Neural progenitor cell (in vitro differentiated cells): ENCODE results near the gene PLB1. TPM values are rescaled to one million over a fixed set of nuclear protein-coding genes. Genes with fewer than 3 reads are reported as not detected.

Source experiments
- DNase-seq: peaks from one replicate; pipeline ENCODE4 v3.0.0-alpha.2; 2016; ENCODE audit warnings: low spot score
- H2AFZ ChIP-seq: fragments of 200-600 bp; sonication (generic); replicated peaks from 2 replicates; pipeline ENCODE4 v1.6.1; 2016; ENCODE audit warnings: antibody characterized with exemption
- H3F3A ChIP-seq: fragments of 200-600 bp; sonication (generic); 2 replicates; pipeline ENCODE4 v1.6.1; 2016; ENCODE audit warnings: antibody characterized with exemption, low read depth
- H3K27ac ChIP-seq: fragments of 200-600 bp; sonication (generic); 2 replicates; pipeline ENCODE4 v1.5.1; 2016; ENCODE audit warnings: mild to moderate bottlenecking
- H3K27me3 ChIP-seq: fragments of 200-600 bp; sonication (generic); 2 replicates; pipeline ENCODE4 v1.6.1; 2016; ENCODE audit warnings: mild to moderate bottlenecking, moderate library complexity
- H3K36me3 ChIP-seq: fragments of 200-600 bp; sonication (generic); 2 replicates; pipeline ENCODE4 v1.5.1; 2016
- H3K4me1 ChIP-seq: fragments of 200-600 bp; sonication (generic); 2 replicates; pipeline ENCODE4 v1.6.1; 2016; ENCODE audit warnings: mixed run types
- H3K4me2 ChIP-seq: fragments of 200-600 bp; sonication (generic); 2 replicates; pipeline ENCODE4 v1.6.1; 2016
- H3K4me3 ChIP-seq: fragments of 200-600 bp; sonication (generic); 2 replicates; pipeline ENCODE4 v1.5.1; 2016
- H3K79me2 ChIP-seq: fragments of 200-600 bp; sonication (generic); 2 replicates; pipeline ENCODE4 v1.6.1; 2016; ENCODE audit warnings: low read depth
- H3K9ac ChIP-seq: fragments of 200-600 bp; sonication (generic); 2 replicates; pipeline ENCODE4 v1.6.1; 2016
- H3K9me3 ChIP-seq: fragments of 200-600 bp; sonication (generic); 2 replicates; pipeline ENCODE4 v1.5.1; 2016; ENCODE audit warnings: low read depth
- H4K20me1 ChIP-seq: fragments of 200-600 bp; sonication (generic); 2 replicates; pipeline ENCODE4 v1.6.1; 2016; ENCODE audit warnings: low read depth
- H3K27ac Mint-ChIP-seq: 3 replicates; pipeline ENCODE4 v1.8.0; 2021; ENCODE audit warnings: mixed read lengths
- H3K27me3 Mint-ChIP-seq: 2 replicates; pipeline ENCODE4 v1.8.0; 2022; ENCODE audit warnings: low read depth, mild to moderate bottlenecking, inconsistent platforms, moderate library complexity, mixed read lengths; ENCODE audit not compliant: insufficient read depth
- H3K36me3 Mint-ChIP-seq: 3 replicates; pipeline ENCODE4 v1.8.0; 2021; ENCODE audit warnings: mixed read lengths
- H3K4me1 Mint-ChIP-seq: 3 replicates; pipeline ENCODE4 v1.8.0; 2021; ENCODE audit warnings: mixed read lengths
- H3K4me3 Mint-ChIP-seq: 3 replicates; pipeline ENCODE4 v1.8.0; 2021; ENCODE audit warnings: mild to moderate bottlenecking, moderate library complexity, mixed read lengths
- H3K9me3 Mint-ChIP-seq: 3 replicates; pipeline ENCODE4 v1.8.0; 2020; ENCODE audit warnings: mixed read lengths
- CTCF ChIP-seq: fragments of 200-600 bp; sonication (generic); IDR thresholded peaks from 2 replicates; pipeline ENCODE4 v1.5.1; 2017; ENCODE audit warnings: antibody characterized with exemption, mild to moderate bottlenecking
- EZH2 ChIP-seq: fragments of 200-600 bp; sonication (generic); IDR thresholded peaks from 2 replicates; pipeline ENCODE4 v1.6.1; 2017; ENCODE audit warnings: antibody characterized with exemption, mild to moderate bottlenecking, moderate library complexity
- EZH2phosphoT487 ChIP-seq: fragments of 200-600 bp; sonication (generic); IDR thresholded peaks from 2 replicates; pipeline ENCODE4 v1.6.1; 2017; ENCODE audit warnings: antibody characterized with exemption
- total RNA-seq: library from RNA; depleted of rRNA; stranded (reverse); fragments of >200 nt; gene quantifications from 2 replicates; pipeline ENCODE4 v1.2.3, GENCODE V29; 2015; ENCODE audit warnings: low replicate concordance

PLB1 gene
- total RNA-seq, 1 donor from 2014 or later, result not detected

- Histone ChIP-seq H3K9ac (no peak overlapping the region), H3K27ac (no peak overlapping the region), H2AFZ (no peak overlapping the region), H3K4me2 (no peak overlapping the region), H3K27me3 (no peaks in the 10 kb centered on the region), H3K36me3 (no peaks in the 10 kb centered on the region), H3F3A (no peaks in the 10 kb centered on the region), H4K20me1 (no peaks in the 10 kb centered on the region), H3K4me1 (peaks cover under 1% of the 10 kb centered on the region), H3K79me2 (no peaks in the 10 kb centered on the region), H3K4me3 (no peak overlapping the region), H3K9me3 (no peaks in the 10 kb centered on the region)
- no peak for TF ChIP-seq EZH2
- peak; percentile 19 for TF ChIP-seq CTCF
- Mint-ChIP-seq H3K36me3 (no peaks in the 10 kb centered on the region), H3K4me3 (no peak overlapping the region), H3K27ac (no peak overlapping the region), H3K4me1 (no peaks in the 10 kb centered on the region), H3K27me3 (peaks cover 9% of the 10 kb centered on the region), H3K9me3 (peaks cover 5% of the 10 kb centered on the region)
- peak; percentile 26 for DNase-seq
Observed at GRCh38 chr2:28457237-28457636, 38.6 kb upstream of the PLB1 start.

GRCh38 chr2:28461056-28461455 lies 34.8 kb upstream of the PLB1 start:
- no peaks in the 10 kb centered on the region for H4K20me1 ChIP-seq
- DNase-seq, result no peak
- H3K79me2 ChIP-seq, result no peaks in the 10 kb centered on the region
- no peaks in the 10 kb centered on the region for H3K27me3 ChIP-seq
- peaks cover 10% of the 10 kb centered on the region for H3K9me3 Mint-ChIP-seq
- H3F3A ChIP-seq, result no peaks in the 10 kb centered on the region
- no peak overlapping the region for H3K4me2 ChIP-seq
- no peaks in the 10 kb centered on the region for H3K36me3 Mint-ChIP-seq
- no peak overlapping the region for H3K27ac ChIP-seq
- TF ChIP-seq CTCF, result no peak
- TF ChIP-seq EZH2, result no peak
- TF ChIP-seq EZH2phosphoT487, result no peak
- H3K4me1 Mint-ChIP-seq, result no peaks in the 10 kb centered on the region
- H2AFZ ChIP-seq, result no peak overlapping the region
- H3K9me3 ChIP-seq, result peaks cover 4% of the 10 kb centered on the region
- no peak overlapping the region for H3K4me3 ChIP-seq
- no peak overlapping the region for H3K27ac Mint-ChIP-seq
- no peak overlapping the region for H3K9ac ChIP-seq
- H3K27me3 Mint-ChIP-seq, result peaks cover under 1% of the 10 kb centered on the region
- H3K4me1 ChIP-seq, result no peaks in the 10 kb centered on the region
- no peaks in the 10 kb centered on the region for H3K36me3 ChIP-seq
- H3K4me3 Mint-ChIP-seq, result no peak overlapping the region

GRCh38 chr2:28462122-28462521 lies 33.7 kb upstream of the PLB1 start:
- Histone ChIP-seq H3K9ac (no peak overlapping the region), H2AFZ (no peak overlapping the region), H3F3A (no peaks in the 10 kb centered on the region), H3K4me3 (no peak overlapping the region), H3K4me2 (no peak overlapping the region), H3K79me2 (no peaks in the 10 kb centered on the region), H3K9me3 (peaks cover 4% of the 10 kb centered on the region), H3K36me3 (no peaks in the 10 kb centered on the region), H3K4me1 (no peaks in the 10 kb centered on the region), H3K27ac (no peak overlapping the region), H4K20me1 (no peaks in the 10 kb centered on the region), H3K27me3 (no peaks in the 10 kb centered on the region)
- H3K9me3 Mint-ChIP-seq, result peaks cover 10% of the 10 kb centered on the region
- DNase-seq, result no peak
- H3K4me1 Mint-ChIP-seq, result no peaks in the 10 kb centered on the region
- no peak for TF ChIP-seq EZH2
- no peak for TF ChIP-seq EZH2phosphoT487
- no peak for TF ChIP-seq CTCF
- H3K27me3 Mint-ChIP-seq, result no peaks in the 10 kb centered on the region
- no peaks in the 10 kb centered on the region for H3K36me3 Mint-ChIP-seq
- H3K4me3 Mint-ChIP-seq, result no peak overlapping the region
- H3K27ac Mint-ChIP-seq, result no peak overlapping the region
